ENCODE measurements around the gene STON1.

DNA sequence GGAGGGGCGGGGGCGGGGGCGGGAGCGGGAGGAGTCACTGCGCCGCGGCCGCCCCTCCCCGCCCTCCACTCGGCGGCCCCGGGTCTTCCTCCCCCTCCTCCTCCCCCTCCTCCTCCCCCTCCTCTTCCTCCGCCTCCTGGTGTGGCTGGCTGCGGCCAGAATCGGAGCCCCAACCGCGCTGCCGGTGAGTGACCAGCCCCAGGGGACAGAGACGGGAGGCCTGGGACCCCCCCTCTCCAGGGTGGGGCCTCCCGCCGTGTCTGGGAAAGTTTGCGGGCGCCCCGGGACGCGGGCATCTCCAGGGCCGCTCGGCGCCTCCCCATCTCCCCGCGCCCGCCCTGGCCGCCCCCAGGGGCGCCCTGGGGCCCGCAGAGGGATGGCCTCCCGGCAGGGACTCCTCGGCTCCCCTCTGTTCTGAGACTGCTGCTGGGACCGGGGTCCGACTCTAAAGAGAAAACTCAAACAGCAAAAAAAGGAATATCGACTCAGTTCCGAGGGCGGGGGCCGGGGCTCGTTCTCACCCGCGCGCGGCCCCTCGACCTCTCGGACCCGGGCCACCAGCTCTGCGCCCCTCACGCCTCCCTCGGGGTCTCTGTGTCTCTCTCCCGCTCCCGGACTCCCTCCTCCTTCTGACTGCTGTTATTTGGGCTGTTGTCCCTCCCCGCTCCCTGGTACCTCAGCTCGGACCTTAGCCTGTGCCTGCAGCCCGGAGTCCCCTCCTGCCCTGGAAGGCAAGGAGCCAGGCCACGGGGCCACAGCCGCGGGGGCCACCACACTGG is at the start of gene STON1:
- TF ChIP-seq NR2F2 (IDR thresholded peaks at IDR 0.05), result no peak
- no peak for TF ChIP-seq RAD21 (IDR thresholded peaks at IDR 0.05)
- TF ChIP-seq, protein P1, sequence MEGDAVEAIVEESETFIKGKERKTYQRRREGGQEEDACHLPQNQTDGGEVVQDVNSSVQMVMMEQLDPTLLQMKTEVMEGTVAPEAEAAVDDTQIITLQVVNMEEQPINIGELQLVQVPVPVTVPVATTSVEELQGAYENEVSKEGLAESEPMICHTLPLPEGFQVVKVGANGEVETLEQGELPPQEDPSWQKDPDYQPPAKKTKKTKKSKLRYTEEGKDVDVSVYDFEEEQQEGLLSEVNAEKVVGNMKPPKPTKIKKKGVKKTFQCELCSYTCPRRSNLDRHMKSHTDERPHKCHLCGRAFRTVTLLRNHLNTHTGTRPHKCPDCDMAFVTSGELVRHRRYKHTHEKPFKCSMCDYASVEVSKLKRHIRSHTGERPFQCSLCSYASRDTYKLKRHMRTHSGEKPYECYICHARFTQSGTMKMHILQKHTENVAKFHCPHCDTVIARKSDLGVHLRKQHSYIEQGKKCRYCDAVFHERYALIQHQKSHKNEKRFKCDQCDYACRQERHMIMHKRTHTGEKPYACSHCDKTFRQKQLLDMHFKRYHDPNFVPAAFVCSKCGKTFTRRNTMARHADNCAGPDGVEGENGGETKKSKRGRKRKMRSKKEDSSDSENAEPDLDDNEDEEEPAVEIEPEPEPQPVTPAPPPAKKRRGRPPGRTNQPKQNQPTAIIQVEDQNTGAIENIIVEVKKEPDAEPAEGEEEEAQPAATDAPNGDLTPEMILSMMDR (IDR thresholded peaks at IDR 0.05; ENCODE audit: low read depth, low read length, missing input control), result no peak
- TF ChIP-seq ATF3 (IDR thresholded peaks at IDR 0.05), result no peak
- TF ChIP-seq, protein P2, sequence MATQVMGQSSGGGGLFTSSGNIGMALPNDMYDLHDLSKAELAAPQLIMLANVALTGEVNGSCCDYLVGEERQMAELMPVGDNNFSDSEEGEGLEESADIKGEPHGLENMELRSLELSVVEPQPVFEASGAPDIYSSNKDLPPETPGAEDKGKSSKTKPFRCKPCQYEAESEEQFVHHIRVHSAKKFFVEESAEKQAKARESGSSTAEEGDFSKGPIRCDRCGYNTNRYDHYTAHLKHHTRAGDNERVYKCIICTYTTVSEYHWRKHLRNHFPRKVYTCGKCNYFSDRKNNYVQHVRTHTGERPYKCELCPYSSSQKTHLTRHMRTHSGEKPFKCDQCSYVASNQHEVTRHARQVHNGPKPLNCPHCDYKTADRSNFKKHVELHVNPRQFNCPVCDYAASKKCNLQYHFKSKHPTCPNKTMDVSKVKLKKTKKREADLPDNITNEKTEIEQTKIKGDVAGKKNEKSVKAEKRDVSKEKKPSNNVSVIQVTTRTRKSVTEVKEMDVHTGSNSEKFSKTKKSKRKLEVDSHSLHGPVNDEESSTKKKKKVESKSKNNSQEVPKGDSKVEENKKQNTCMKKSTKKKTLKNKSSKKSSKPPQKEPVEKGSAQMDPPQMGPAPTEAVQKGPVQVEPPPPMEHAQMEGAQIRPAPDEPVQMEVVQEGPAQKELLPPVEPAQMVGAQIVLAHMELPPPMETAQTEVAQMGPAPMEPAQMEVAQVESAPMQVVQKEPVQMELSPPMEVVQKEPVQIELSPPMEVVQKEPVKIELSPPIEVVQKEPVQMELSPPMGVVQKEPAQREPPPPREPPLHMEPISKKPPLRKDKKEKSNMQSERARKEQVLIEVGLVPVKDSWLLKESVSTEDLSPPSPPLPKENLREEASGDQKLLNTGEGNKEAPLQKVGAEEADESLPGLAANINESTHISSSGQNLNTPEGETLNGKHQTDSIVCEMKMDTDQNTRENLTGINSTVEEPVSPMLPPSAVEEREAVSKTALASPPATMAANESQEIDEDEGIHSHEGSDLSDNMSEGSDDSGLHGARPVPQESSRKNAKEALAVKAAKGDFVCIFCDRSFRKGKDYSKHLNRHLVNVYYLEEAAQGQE (IDR thresholded peaks at IDR 0.05), result no peak
- no peak for TF ChIP-seq GABPA (IDR thresholded peaks at IDR 0.05 in 1 of 2, conservative IDR thresholded peaks at IDR 0.05 in 1 of 2)
- no peak for TF ChIP-seq JUND (IDR thresholded peaks at IDR 0.05)
- TF ChIP-seq, protein P3, sequence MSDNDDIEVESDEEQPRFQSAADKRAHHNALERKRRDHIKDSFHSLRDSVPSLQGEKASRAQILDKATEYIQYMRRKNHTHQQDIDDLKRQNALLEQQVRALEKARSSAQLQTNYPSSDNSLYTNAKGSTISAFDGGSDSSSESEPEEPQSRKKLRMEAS (IDR thresholded peaks at IDR 0.05), result no peak
- TF ChIP-seq HNF4G (IDR thresholded peaks at IDR 0.05), result no peak
- no peak for TF ChIP-seq YY1 (IDR thresholded peaks at IDR 0.05)
